Ascending aorta (tissue), 2 donors: ENCODE data around the gene SEPHS2. TPM values are rescaled to one million over a fixed set of nuclear protein-coding genes. Genes with fewer than 3 reads are reported as not detected.
A peak's percentile ranks its signal among the peaks of the same experiment; 100 is the strongest.
"Not testable (repeated sequence)": the region's sequence is repeated elsewhere in the genome, so short reads cannot be mapped to it uniquely, and the experiment has no call there.

ENCODE experiments used
- DNase-seq, 2 donors: peaks; one replicate each; pipeline ENCODE4 v3.0.0-alpha.2; 2019; ENCODE audit warnings: low spot score in 2 of 2
- H3K27ac ChIP-seq, 2 donors: fragments of 200-600 bp; sonication (generic); one replicate each; pipeline ENCODE4 v1.5.1; 2016 to 2017; ENCODE audit warnings: mild to moderate bottlenecking in 1 of 2
- H3K27me3 ChIP-seq: fragments of 200-600 bp; sonication (generic); one replicate; pipeline ENCODE4 v1.5.1; 2017
- H3K36me3 ChIP-seq, 2 donors: fragments of 200-600 bp; sonication (generic); one replicate each; pipeline ENCODE4 v1.5.1; 2016
- H3K4me1 ChIP-seq, 2 donors: fragments of 200-600 bp; sonication (generic); one replicate each; pipeline ENCODE4 v1.5.1; 2016 to 2017; ENCODE audit warnings: mild to moderate bottlenecking in 1 of 2
- H3K4me3 ChIP-seq, 2 donors: fragments of 200-600 bp; sonication (generic); one replicate each; pipeline ENCODE4 v1.5.1; 2016 to 2017; ENCODE audit warnings: mild to moderate bottlenecking in 1 of 2
- H3K9me3 ChIP-seq, 2 donors: fragments of 200-600 bp; sonication (generic); one replicate each; pipeline ENCODE4 v1.5.1; 2016
- intact Hi-C: fragments of 100-400 bp; cut with DNase I; formaldehyde crosslinking; loops from one replicate; pipeline ENCODE4 v1.15.1; 2023
- total RNA-seq: library from RNA; depleted of rRNA; stranded (reverse); fragments of >200 nt; gene quantifications from one replicate; pipeline ENCODE4 v1.1.0, GENCODE V29; 2016
- TF ChIP-seq, protein P1 (sequence below), 3 experiments: fragments of 200-600 bp in 2 of 3; fragments of 450-650 bp in 1 of 3; sonication (generic) in 2 of 3; IDR thresholded peaks; one replicate each; pipeline ENCODE4 v1.5.1; 2016 to 2019; ENCODE audit warnings: antibody characterized with exemption in 3 of 3, mild to moderate bottlenecking in 1 of 3, moderate library complexity in 1 of 3

The SEPHS2 gene
- total RNA-seq, 1 donor from 2014 or later, result 22.8 TPM

DNA sequence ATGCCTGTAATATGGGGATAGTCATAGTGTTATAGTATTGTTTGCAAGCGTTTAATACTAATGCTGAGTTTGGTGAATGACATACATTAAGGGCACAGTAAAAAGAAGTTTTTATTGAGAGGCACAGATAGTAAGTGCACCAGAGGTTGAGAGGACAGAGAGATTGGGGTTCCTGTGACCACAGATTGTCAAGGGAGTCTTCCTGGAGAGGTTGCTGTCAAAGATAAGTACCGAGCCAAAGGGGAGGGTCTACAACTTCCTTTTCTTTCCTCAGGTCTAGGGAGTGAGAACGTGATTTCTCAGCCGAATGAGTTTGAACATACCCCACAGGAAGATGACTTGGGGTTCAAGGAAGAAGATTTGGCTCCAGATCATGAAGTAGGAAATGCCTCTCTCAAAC is 48.6 kb downstream of the SEPHS2 start:
- H3K36me3 ChIP-seq, result peaks cover 10 to 14% of the 10 kb centered on the region in 2 donors
- H3K27ac ChIP-seq, result no peak overlapping the region
- TF ChIP-seq, protein P1, sequence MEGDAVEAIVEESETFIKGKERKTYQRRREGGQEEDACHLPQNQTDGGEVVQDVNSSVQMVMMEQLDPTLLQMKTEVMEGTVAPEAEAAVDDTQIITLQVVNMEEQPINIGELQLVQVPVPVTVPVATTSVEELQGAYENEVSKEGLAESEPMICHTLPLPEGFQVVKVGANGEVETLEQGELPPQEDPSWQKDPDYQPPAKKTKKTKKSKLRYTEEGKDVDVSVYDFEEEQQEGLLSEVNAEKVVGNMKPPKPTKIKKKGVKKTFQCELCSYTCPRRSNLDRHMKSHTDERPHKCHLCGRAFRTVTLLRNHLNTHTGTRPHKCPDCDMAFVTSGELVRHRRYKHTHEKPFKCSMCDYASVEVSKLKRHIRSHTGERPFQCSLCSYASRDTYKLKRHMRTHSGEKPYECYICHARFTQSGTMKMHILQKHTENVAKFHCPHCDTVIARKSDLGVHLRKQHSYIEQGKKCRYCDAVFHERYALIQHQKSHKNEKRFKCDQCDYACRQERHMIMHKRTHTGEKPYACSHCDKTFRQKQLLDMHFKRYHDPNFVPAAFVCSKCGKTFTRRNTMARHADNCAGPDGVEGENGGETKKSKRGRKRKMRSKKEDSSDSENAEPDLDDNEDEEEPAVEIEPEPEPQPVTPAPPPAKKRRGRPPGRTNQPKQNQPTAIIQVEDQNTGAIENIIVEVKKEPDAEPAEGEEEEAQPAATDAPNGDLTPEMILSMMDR (IDR thresholded peaks at IDR 0.05), result no peak
- H3K4me3 ChIP-seq, result peak overlapping the region in 1 of 2 donors; percentile 98
- H3K9me3 ChIP-seq, result no peaks in the 10 kb centered on the region
- no peak for DNase-seq
- intact Hi-C loops, result no loop called here
- peaks cover 11 to 15% of the 10 kb centered on the region in 2 donors for H3K4me1 ChIP-seq
- H3K27me3 ChIP-seq, result no peaks in the 10 kb centered on the region

DNA sequence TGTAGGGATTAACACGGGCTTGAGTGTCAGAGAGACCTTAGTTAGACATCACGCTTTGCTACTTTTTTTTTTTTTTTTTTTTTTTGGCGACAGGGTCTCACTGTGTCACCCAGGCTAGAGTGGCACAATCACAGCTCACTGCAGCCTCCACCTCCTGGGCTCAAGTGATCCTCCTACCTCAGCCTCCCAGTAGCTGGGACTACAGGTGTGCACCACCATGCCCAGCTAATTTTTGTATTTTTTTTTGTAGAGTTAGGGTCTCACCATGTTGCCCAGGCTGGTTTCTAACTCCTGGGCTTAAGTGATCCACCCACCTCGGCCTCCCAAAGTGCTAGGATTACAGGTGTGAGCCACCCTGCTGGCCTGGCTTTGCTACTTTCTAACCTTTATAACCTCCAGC is 49.0 kb downstream of the SEPHS2 start:
- intact Hi-C loops, DNase-seq, H3K9me3 ChIP-seq, H3K27ac ChIP-seq, H3K27me3 ChIP-seq: not testable (repeated sequence)
- H3K4me1 ChIP-seq, result peaks cover 11 to 15% of the 10 kb centered on the region in 2 donors
- H3K4me3 ChIP-seq, result peak overlapping the region in 1 of 2 donors; percentile 98
- peaks cover 10 to 14% of the 10 kb centered on the region in 2 donors for H3K36me3 ChIP-seq

DNA sequence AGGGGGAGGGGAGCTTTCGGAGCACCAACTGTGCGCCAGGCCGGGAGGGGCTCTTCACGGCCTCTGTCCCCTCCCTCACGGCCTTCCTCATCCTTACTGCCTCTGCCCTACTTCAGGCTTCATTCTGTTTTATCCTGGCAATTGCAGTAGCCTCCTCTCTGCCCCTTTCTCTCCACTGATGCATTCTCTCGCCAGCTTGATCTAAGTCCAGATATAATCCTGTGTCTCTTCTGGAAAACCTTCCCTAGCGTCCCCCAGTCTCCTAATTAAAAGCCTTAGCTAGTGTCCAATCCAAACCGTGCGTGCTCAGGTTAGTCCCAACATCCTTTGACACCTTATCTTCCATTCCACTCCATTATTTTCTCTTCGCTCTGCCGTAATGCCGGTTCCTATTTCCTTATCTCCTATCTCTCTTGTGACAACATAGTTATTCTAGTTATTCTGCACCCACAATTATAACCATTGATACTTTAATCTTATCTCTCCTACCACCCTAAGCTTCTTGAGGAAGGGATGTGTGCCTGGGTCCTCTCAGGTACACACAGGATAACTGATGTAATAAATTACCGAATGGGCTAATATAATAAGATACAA is 49.6 kb downstream of the SEPHS2 start:
- H3K4me1 ChIP-seq, result peaks cover 11 to 15% of the 10 kb centered on the region in 2 donors
- H3K36me3 ChIP-seq, result peaks cover 10 to 14% of the 10 kb centered on the region in 2 donors
- peak overlapping the region; percentile 81 to 85 for H3K27ac ChIP-seq
- no peaks in the 10 kb centered on the region for H3K27me3 ChIP-seq
- H3K9me3 ChIP-seq, result no peaks in the 10 kb centered on the region
- no peak for DNase-seq
- TF ChIP-seq, protein P1 (IDR thresholded peaks at IDR 0.05), result no peak
- peak overlapping the region; percentile 92 to 98 for H3K4me3 ChIP-seq
- intact Hi-C loops, result loop anchor here (1.0 to 2.0 kb wide), 4 partner anchors 11 to 49 kb away; partner anchors contain the start of genes CD2BP2, SEPHS2 and ZNF771

DNA sequence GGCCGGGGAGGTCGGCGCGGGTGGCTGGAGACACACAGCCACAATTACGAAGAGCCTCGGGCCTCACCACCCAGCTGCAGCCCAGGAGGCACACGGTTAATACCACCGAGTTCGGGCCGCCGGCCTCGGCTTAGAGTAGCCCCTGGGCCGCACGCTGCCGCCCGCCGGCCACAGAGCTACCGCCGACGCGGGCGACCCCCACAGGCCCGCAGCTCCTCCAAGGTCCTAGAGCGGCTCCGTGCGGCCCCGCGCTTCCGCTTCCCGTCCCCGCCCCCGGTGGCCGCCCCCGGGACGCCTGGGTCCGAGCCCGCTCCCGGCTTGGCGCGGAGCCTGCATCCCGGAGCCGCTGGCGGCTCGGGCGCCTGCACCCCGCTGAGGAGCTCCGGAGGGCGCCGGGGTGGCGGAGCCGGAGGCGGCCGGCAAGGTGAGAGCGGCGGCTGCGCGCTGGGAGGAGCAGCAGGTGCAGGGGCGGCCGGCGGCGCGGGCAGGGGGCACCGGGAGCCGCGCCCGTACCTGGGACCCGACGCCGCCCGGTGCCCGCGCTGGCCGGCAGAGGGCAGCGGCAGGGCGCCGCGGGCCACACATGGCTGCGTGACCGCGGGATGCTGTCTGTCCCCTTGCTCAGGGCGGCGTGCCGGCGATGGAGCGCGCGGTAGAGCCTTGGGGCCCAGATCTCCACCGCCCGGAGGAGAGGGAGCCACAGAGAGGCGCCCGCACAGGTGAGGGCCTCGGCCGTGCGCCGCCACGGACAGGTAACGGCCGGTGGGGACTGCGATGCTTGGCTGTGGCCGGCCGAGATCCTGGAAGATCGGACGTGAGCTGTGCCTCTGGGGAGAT is 50.3 kb downstream of the SEPHS2 start, which contains the start of gene ZNF48:
Gene ZNF48 (plus strand): TSS at position 266 of the 837 bp plus-strand sequence. CDS start 375 bp downstream, at position 641.
- intact Hi-C loops, result loop anchor here (1.0 to 2.0 kb wide), 4 partner anchors 12 to 49 kb away; partner anchors contain the start of genes CD2BP2, SEPHS2 and ZNF771
- H3K4me3 ChIP-seq, result peak within 1 kb of the TSS; percentile 92 to 98
- peaks cover 11 to 15% of the 10 kb centered on the region in 2 donors for H3K4me1 ChIP-seq
- peak within 1 kb of the TSS; percentile 81 to 85 for H3K27ac ChIP-seq
- TF ChIP-seq, protein P1 (IDR thresholded peaks at IDR 0.05), result peak in 1 of 3 experiments; percentile 68
- H3K27me3 ChIP-seq, result no peaks in the 10 kb centered on the region
- no peaks in the 10 kb centered on the region for H3K9me3 ChIP-seq
- peak in 1 of 2 donors; percentile 89 for DNase-seq
- peaks cover 10 to 14% of the 10 kb centered on the region in 2 donors for H3K36me3 ChIP-seq

DNA sequence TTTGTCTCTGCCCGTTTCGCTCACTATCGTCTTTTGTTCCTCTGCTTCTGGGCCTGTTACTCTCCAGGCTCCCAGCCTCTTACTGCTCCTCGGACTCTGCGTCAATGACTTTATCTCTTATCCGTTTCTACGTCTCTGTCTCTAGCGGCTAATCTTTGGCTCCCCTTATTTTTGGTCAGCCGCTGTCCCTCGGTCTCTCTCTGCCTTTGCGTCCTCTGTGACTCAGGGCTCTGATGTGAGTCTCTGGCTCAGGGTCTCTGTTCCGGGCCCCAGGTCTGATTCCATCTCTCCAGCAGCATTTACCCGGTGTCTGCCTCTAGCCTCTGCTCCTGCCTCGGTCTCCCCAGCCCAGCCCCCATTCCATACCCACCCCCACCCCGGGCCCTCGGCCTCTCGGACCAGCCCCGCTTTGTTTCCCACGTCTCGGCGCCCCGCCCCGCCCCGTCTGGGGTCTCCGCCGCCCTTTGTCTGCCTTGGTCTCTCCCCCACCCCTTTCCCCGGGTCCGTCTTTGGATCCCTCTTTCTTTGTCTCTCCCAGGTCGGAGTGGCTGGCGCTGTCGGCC is 51.0 kb downstream of the SEPHS2 start:
- Histone ChIP-seq H3K4me3 (peak overlapping the region; percentile 92 to 98), H3K36me3 (peaks cover 10 to 14% of the 10 kb centered on the region in 2 donors), H3K27ac (peak overlapping the region; percentile 81 to 85), H3K9me3 (no peaks in the 10 kb centered on the region), H3K27me3 (no peaks in the 10 kb centered on the region), H3K4me1 (peaks cover 9 to 14% of the 10 kb centered on the region in 2 donors)
- TF ChIP-seq, protein P1 (IDR thresholded peaks at IDR 0.05), result no peak
- intact Hi-C loops, result loop anchor here (1.0 to 2.0 kb wide), 4 partner anchors 13 to 50 kb away; partner anchors contain the start of genes CD2BP2, SEPHS2 and ZNF771
- no peak for DNase-seq

Other genes with a start within 250 kb of the SEPHS2 start
- 14.8 TPM for gene SULT1A3, start 246.6 kb downstream of the SEPHS2 start, total RNA-seq
- 1.3 TPM for gene NPIPB13, start 197.4 kb downstream of the SEPHS2 start, total RNA-seq
- 15.1 TPM for gene CD2BP2, start 90.6 kb downstream of the SEPHS2 start, total RNA-seq
- gene TBC1D10B, start 75.4 kb downstream of the SEPHS2 start, total RNA-seq, result 20.9 TPM
- gene MYL11, start 71.1 kb downstream of the SEPHS2 start, total RNA-seq, result not detected
- gene SEPTIN1, start 63.3 kb downstream of the SEPHS2 start, total RNA-seq, result not detected
- 25.1 TPM for gene ZNF48, start 50.5 kb downstream of the SEPHS2 start, total RNA-seq
- gene ZNF771, start 38.3 kb downstream of the SEPHS2 start, total RNA-seq, result 49.6 TPM
- gene DCTPP1, start 15.8 kb downstream of the SEPHS2 start, total RNA-seq, result 7.2 TPM
- gene ITGAL, start 26.9 kb upstream of the SEPHS2 start, total RNA-seq, result 0.11 TPM
- gene ZNF768, start 80.7 kb upstream of the SEPHS2 start, total RNA-seq, result 18.9 TPM
- gene ZNF747, start 89.0 kb upstream of the SEPHS2 start, total RNA-seq, result 19.6 TPM
- gene ZNF764, start 112.5 kb upstream of the SEPHS2 start, total RNA-seq, result 10.9 TPM
- gene ZNF688, start 125.8 kb upstream of the SEPHS2 start, total RNA-seq, result 11.3 TPM
- 12.1 TPM for gene ZNF785, start 139.8 kb upstream of the SEPHS2 start, total RNA-seq
- 7.0 TPM for gene ZNF689, start 164.5 kb upstream of the SEPHS2 start, total RNA-seq
- gene PRR14, start 205.1 kb upstream of the SEPHS2 start, total RNA-seq, result 124 TPM
- 26.8 TPM for gene FBRS, start 212.6 kb upstream of the SEPHS2 start, total RNA-seq